ENCODE results near the gene IFT172.
"Not testable (repeated sequence)": the region's sequence is repeated elsewhere in the genome, so short reads cannot be mapped to it uniquely, and the experiment has no call there.

IFT172 gene

DNA sequence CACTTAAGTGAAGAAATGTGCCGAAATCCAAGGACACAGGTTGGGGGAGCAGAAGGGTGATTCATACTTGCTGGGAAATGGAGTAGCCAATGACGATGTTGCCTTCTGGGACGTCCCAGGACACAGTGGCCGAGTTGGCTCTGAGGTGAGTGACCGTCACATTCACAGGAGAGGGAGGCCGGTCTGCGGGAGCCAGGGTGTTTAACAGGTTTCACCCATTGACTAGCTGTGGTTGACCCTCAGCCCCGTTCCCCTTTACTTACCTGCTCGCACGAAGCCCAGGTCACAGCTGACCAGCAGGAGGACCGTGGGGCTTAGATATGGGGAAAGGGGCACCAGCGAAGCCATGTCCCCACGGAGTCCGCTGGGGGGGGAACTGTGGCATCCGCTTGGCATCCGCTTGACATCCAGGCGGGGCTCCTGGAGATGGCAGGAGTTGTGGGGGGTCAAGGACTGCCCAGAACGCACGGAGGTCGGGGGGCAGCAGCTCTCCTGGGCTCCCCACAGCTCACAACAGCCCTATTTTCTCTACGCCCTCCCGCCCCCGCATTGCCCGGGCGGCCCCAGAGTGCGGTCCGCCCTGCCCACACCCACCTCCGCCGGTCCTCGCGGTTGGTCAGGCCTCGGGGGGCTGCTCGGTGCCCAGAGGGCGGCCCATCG lies 4.9 kb upstream of the IFT172 start:
- DNase-seq = no peak

DNA sequence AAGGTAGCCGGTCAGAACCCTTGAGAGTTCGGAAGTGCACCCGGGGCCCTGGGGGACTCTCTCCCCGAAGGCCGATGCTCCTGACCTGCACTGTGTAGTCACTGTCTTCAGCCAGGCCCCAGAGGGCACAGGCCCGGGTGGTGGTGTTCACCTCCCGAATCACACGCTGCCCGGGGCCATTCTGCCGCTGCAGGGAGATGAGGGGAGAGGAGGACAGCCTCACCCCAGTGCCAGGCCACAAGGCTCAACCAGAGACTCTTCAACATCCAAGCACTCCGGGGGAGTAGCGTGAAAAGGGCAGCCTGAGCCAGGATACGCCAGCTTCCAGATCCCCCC lies 4.4 kb upstream of the IFT172 start:
- DNase-seq = no peak

- no peak for DNase-seq
These were observed 3.0 kb upstream of the IFT172 start for GRCh38 chr2:27492557-27492956.

DNA sequence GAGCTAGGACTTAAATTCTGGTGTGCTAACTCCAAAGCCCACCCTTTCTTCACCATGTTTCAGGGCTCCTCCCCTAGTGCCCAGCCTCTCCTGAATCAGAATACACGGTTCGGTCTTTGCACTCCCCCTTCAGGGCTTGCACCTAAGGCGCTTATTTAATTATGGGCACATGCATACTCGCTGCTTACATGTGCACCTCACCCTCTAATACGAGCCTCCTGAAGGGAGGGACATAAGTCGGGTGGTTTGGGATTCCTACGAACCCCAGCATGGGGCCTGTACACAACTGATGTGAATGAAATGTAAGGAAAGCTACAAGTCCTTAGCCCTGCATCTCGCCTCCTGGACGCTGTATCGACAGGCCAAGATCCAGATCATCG lies 435 bp downstream of the IFT172 start:
- peak; percentile 50 for DNase-seq

GRCh38 chr2:27485496-27485895 lies 4.0 kb downstream of the IFT172 start:
- peak; percentile 13 for DNase-seq

GRCh38 chr2:27471961-27472360 lies 17.6 kb downstream of the IFT172 start:
- DNase-seq = no peak

DNA sequence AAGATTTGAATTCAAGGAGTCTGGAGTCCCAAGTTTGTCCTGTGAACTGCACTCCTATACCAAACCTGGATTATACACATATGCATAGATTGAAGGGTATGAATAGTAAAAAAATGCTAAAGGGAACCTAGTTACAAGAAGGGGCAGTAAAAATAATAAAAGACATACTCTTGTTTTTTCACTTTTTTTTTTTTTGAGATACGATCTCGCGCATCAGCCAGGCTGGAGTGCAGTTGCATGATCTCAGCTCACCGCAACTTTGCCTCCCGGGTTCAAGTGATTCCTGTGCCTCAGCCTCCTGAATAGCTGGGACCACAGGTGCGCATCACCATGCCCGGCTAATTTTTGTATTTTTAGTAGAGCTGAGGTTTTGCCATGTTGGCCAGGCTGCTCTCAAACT lies 25.1 kb downstream of the IFT172 start:
- DNase-seq = no peak

GRCh38 chr2:27461118-27461517 lies 28.4 kb downstream of the IFT172 start:
- DNase-seq = no peak

DNA sequence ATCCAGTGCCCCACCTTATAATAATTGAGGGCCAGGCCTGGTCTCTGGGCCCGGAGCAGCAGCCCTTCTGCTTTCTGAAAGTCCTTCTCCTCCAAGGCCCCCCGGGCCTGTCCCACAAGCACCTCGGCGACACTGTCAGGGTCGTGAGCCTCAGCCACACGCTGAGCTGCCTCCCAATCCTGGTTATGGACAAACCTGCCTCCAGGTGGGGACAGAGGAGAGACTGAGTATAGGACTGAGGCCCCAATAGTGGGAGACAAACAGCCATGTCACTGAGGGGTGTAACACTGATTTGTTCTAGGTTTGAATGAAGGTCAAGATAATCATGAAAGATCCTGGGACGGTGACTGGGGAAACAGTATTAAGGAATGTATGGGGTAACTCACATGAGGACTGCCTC lies 35.6 kb downstream of the IFT172 start:
- DNase-seq = no peak

GRCh38 chr2:27451095-27451494 lies 38.4 kb downstream of the IFT172 start:
- no peak for DNase-seq

- no peak for DNase-seq
These were observed 41.2 kb downstream of the IFT172 start for GRCh38 chr2:27448381-27448780.

- DNase-seq = no peak
These were observed 43.5 kb downstream of the IFT172 start for GRCh38 chr2:27446057-27446456.

DNA sequence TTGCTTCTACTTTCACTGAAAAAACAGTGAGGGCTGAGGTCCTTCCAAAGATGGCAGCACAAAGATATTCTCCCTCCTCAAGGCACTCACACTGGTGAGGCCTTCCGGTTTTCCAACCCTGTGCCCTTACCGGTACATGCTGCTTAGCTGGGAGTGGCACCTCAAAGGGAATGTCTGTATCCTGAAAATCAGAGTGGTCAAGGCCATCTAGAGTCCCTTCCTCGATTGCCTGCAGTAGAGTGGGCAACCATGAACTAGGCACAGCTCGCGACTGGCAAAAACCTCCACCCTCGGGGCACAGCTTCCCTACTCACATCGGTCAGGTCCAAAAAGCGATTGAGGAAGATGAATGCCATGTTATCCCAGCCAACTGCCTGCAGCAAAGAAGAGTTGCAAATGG lies 43.9 kb downstream of the IFT172 start:
- no peak for DNase-seq

GRCh38 chr2:27445155-27445554 lies 44.4 kb downstream of the IFT172 start:
- DNase-seq = no peak

GRCh38 chr2:27442920-27443282 lies 46.6 kb downstream of the IFT172 start:
- no peak for DNase-seq

GRCh38 chr2:27441958-27442919 lies 47.3 kb downstream of the IFT172 start, which contains the start of gene KRTCAP3:
Gene KRTCAP3 (plus strand): TSS chr2:27442381. CDS start chr2:27442413, 32 bp downstream.
- no peak for DNase-seq

DNA sequence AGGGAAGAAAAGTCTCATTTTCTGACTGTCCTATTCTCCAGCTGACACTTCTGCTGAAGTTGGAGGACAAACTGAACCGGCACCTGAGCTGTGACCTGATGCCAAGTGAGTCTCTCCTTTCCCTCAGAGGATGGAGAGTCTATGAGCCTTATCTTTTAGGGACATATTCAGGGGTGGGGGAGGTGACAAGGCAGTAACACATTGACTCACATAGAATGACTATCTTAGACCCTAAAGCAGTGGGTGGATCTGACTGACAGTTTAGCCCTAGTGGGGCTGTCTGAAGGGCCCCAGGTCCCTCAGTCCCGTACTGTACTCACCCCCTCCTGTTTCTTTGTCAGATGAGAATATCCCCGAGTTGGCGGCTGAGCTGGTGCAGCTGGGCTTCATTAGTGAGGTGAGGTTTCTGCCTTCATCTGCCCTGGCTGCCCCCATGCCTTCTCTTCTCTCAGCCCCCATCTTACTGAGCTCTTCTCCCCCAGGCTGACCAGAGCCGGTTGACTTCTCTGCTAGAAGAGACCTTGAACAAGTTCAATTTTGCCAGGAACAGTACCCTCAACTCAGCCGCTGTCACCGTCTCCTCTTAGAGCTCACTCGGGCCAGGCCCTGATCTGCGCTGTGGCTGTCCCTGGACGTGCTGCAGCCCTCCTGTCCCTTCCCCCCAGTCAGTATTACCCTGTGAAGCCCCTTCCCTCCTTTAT lies 48.2 kb downstream of the IFT172 start:
- DNase-seq = no peak

- DNase-seq = no peak
These were observed 53.9 kb downstream of the IFT172 start for GRCh38 chr2:27435628-27436027.

GRCh38 chr2:27431395-27431794 lies 58.1 kb downstream of the IFT172 start:
- DNase-seq = no peak

DNA sequence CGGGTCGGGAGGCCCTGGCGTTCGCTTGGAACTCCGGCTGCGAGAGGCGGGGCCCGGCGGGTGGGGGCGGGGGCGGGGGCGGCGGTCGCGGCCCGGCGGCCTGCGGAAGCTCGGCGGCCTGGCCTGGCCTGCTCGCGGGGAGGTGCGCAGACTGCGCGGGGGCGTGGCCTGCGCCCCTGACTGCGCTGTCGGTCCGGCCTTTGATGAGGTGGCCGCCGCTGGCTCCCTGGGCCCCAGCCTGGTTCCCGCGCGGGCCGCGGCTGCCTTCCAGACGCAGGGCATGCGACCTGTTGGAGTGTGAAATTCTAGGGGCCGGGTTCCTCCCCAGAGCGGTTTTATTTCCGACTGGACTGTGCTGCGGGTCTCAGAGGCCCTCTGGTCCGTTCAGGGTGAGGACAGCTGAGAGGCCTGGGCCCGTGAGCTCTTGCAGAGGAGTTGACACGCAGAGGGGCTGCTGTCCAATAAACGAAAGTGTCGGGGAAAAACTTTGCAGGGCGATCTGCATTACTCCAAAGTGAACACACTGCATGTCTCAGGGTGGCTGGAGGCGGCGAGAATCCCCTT lies 60.5 kb downstream of the IFT172 start:
- peak; percentile 62 for DNase-seq

DNA sequence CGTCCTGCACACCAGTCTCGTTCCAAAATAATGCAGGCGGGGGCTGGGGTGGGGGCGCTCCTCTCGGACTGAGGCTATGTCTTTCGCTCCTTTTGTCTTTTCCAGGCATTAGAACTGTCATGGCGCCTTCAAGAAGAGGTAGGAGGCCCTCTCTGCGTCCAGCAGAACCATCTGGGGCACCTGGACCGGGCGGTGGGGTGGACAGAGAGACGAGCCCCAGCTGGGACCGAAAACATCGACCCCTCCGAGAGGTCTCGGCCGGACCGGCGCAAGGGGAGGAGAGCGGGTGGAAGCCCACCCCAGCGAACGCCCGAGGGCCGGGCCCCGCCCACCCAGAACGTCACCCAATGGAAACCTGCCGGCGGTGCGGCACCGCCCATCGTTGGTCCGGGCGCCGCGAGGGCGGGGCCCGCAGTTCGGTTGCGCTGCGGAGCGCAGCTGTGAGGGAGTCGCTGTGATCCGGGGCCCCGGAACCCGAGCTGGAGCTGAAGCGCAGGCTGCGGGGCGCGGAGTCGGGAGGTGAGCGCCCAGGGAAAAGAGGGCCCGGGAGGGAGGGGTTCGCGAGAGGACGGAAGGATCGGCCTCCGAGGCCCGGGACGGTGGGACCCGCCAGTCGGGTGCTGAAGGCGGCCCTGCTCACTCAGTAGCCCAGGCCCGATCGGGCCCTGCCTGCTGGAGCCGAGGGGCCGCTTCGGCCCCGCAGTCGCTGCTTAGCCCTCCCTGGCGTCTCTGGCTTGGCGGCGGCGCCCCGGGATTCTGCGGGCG lies 61.1 kb downstream of the IFT172 start, which contains the start of gene NRBP1:
Gene NRBP1 (plus strand): TSS at position 419 of the 765 bp plus-strand sequence. CDS start 4,643 bp downstream, outside the sequence.
- peak; percentile 98 for DNase-seq

- DNase-seq = no peak
These were observed 61.7 kb downstream of the IFT172 start for GRCh38 chr2:27427863-27428212.

- not testable (repeated sequence) for DNase-seq
These were observed 64.5 kb downstream of the IFT172 start for GRCh38 chr2:27425039-27425438.

Data from midbrain (tissue), 1 donor.